ENCODE data around the gene STMND1.

Gene STMND1

DNA sequence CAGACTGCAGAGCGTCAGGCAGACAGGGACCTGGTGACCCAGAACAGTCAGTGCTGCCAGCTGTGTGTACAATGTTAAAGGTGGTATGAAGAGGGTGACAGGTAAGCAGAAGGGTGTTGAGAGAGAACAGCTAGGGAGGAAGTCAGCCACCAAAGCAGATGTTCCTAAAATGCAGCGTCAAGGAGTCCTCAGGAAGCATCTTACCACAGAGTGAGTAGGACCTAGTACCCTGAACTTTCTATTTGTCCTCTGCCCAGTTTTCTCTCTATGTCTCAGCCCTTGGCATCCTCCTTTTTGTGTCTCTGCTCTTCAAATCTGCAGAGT, 14.2 kb downstream of the STMND1 start:
- Histone ChIP-seq H3K27ac (no peak overlapping the region), H3K4me3 (ENCODE audit: low read depth, low read length) (no peak overlapping the region), H3K27me3 (ENCODE audit: insufficient read depth, low read depth, severe bottlenecking) (no peaks in the 10 kb centered on the region), H3K36me3 (no peaks in the 10 kb centered on the region), H3K9me3 (ENCODE audit: severe bottlenecking) (no peaks in the 10 kb centered on the region)
- TF ChIP-seq, protein P1, sequence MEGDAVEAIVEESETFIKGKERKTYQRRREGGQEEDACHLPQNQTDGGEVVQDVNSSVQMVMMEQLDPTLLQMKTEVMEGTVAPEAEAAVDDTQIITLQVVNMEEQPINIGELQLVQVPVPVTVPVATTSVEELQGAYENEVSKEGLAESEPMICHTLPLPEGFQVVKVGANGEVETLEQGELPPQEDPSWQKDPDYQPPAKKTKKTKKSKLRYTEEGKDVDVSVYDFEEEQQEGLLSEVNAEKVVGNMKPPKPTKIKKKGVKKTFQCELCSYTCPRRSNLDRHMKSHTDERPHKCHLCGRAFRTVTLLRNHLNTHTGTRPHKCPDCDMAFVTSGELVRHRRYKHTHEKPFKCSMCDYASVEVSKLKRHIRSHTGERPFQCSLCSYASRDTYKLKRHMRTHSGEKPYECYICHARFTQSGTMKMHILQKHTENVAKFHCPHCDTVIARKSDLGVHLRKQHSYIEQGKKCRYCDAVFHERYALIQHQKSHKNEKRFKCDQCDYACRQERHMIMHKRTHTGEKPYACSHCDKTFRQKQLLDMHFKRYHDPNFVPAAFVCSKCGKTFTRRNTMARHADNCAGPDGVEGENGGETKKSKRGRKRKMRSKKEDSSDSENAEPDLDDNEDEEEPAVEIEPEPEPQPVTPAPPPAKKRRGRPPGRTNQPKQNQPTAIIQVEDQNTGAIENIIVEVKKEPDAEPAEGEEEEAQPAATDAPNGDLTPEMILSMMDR (IDR thresholded peaks at IDR 0.05; ENCODE audit: low read depth, low read length): no peak
- DNase-seq: no peak

DNA sequence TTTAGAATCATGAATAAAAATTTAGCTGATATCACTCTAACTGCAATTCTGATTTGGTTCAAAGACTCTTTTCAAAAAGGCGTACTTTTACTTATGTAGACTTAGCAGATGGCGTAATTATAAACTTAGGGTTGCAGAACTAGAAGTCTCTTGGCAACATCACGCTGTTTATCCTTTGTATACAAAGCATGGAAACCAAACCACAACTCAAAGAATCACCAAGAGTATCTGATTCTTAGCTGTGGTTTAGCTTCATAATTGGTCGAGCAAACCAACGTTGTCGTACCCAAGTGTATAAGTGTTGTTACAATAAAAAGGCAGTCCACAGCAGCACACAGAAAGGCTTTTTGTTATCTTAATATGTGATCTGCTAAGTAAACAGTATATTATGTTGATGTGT, 18.2 kb downstream of the STMND1 start:
- no peak overlapping the region for H3K4me3 ChIP-seq (ENCODE audit: low read depth, low read length)
- H3K27me3 ChIP-seq (ENCODE audit: insufficient read depth, low read depth, severe bottlenecking): no peaks in the 10 kb centered on the region
- H3K36me3 ChIP-seq: no peaks in the 10 kb centered on the region
- no peak for DNase-seq
- no peak overlapping the region for H3K27ac ChIP-seq
- TF ChIP-seq, protein P1 (IDR thresholded peaks at IDR 0.05; ENCODE audit: low read depth, low read length): no peak
- no peaks in the 10 kb centered on the region for H3K9me3 ChIP-seq (ENCODE audit: severe bottlenecking)

DNA sequence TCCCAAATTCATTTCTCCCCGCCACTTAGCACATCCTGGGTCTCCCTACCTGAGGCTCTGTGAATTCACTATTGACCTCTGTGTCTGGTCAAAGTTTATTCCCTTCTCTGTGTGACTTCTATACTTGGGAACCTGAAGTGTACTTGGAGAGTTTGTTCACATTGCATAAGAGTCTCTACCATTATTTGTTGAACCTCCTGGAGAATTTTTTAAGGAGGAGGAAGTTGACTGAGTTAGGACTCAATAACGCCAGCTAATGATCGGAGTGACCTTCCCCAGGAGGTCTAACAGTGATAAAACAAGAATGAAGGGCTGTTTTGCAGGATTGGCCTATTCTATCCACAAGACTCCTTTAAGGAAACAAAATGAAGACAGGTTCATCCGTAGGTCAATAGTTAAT, 23.6 kb downstream of the STMND1 start:
- no peak for DNase-seq
- no peaks in the 10 kb centered on the region for H3K9me3 ChIP-seq (ENCODE audit: severe bottlenecking)

DNA sequence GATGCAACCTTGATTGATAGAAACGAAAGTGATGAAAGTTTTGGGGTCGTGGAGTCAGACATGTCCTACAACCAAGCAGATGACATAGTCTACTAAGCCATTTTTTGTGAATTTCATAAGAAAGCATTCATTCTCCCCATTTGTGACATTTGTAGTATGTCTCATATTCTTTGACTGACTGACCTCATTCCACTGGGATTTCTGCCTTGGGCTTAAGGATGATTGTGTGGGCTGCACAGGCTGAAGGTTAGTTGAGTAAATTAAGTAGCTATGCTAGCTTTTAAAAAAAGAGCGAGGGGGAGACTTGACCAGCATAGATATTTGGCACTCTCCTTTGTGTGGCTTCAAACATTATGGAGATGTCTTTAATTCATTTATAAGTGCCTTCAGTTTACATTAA, 28.9 kb downstream of the STMND1 start:
- no peak for DNase-seq
- Histone ChIP-seq H3K4me3 (ENCODE audit: low read depth, low read length) (no peak overlapping the region), H3K9me3 (ENCODE audit: severe bottlenecking) (peaks cover 12% of the 10 kb centered on the region), H3K27me3 (ENCODE audit: insufficient read depth, low read depth, severe bottlenecking) (no peaks in the 10 kb centered on the region), H3K36me3 (no peaks in the 10 kb centered on the region), H3K27ac (no peak overlapping the region)
- TF ChIP-seq, protein P1 (IDR thresholded peaks at IDR 0.05; ENCODE audit: low read depth, low read length): no peak

More for the DNA sequence above, 23.6 kb downstream of the STMND1 start:
- Histone ChIP-seq H3K4me3 (ENCODE audit: low read depth, low read length) (no peak overlapping the region), H3K27me3 (ENCODE audit: insufficient read depth, low read depth, severe bottlenecking) (no peaks in the 10 kb centered on the region), H3K36me3 (no peaks in the 10 kb centered on the region), H3K27ac (no peak overlapping the region)
- TF ChIP-seq, protein P1 (IDR thresholded peaks at IDR 0.05; ENCODE audit: low read depth, low read length): no peak

DNA sequence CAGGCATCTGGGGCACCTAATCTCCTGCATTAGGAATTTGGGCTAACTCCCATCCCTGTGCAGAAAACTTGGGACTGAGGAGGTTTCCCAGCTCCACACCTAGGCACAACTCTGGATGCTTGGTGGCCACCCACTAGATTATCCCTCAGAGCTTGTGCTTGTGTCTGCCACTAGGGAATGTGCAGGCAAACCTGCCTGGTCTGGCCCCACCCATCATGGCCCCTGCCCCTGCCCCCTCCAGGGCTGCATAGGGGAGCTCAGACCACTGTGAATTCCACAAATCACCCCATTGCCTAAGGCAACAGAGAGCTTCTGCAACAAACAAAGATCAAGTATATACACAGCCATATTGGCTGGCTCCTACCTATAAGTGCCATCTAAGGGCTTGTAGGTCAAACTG, 31.1 kb downstream of the STMND1 start:
- Histone ChIP-seq H3K27me3 (ENCODE audit: insufficient read depth, low read depth, severe bottlenecking) (no peaks in the 10 kb centered on the region), H3K27ac (no peak overlapping the region), H3K9me3 (ENCODE audit: severe bottlenecking) (peaks cover 15% of the 10 kb centered on the region), H3K4me3 (ENCODE audit: low read depth, low read length) (no peak overlapping the region), H3K36me3 (no peaks in the 10 kb centered on the region)
- DNase-seq: no peak
- TF ChIP-seq, protein P1 (IDR thresholded peaks at IDR 0.05; ENCODE audit: low read depth, low read length): no peak

DNA sequence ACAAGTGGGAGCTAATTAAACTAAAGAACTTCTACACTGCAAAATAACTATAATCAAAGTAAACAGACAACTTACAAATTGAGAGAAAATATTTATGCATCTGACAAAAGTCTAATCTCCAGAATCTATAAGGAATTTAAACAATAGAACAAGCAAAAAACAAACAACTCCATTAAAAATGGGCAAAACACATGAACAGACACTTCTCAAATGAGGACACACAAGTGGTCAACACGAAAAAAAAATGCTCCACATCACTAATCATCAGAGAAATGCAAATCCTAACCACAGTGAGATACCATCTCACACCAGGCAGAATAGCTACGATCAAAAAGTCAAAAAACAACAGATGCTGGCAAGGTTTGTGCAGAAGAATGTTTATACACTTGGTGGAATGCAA, 36.2 kb downstream of the STMND1 start:
- no peak for DNase-seq
- Histone ChIP-seq H3K9me3 (ENCODE audit: severe bottlenecking) (peaks cover 31% of the 10 kb centered on the region), H3K27ac (no peak overlapping the region), H3K36me3 (no peaks in the 10 kb centered on the region), H3K27me3 (ENCODE audit: insufficient read depth, low read depth, severe bottlenecking) (no peaks in the 10 kb centered on the region), H3K4me3 (ENCODE audit: low read depth, low read length) (no peak overlapping the region)
- TF ChIP-seq, protein P1 (IDR thresholded peaks at IDR 0.05; ENCODE audit: low read depth, low read length): no peak

Data from WERI-Rb-1 (cell line).